Measurements from ENCODE around the gene SLAMF8.

DNA sequence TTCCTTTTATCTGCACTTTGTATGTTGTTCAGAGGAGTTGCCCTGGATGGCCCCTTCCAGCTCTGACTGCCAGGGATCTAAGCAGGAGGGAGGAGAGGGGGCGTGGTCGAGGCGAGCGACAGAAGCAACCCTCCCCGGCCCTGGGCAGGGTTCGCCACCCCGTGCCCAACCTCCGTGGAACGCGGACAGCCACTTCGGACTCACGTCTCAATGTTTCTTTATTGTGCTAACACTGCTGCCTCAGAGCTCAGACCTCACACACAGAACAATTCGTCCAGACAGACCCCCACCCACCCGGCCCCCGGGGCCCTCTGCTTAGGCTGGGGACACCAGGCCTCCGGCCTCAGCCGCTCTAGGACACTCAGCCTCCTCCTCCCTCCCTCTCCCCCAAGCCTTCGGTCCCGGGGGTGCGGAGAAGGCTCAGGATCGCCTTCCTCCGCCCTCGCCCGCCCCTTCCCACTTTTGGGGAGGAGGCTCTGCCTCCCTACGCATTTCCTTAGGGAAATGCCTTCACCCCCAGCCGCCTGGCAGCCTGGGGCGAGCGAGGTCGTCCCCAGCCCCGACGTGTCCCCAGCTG lies 27.5 kb downstream of the SLAMF8 start:
- TF ChIP-seq, protein P1, sequence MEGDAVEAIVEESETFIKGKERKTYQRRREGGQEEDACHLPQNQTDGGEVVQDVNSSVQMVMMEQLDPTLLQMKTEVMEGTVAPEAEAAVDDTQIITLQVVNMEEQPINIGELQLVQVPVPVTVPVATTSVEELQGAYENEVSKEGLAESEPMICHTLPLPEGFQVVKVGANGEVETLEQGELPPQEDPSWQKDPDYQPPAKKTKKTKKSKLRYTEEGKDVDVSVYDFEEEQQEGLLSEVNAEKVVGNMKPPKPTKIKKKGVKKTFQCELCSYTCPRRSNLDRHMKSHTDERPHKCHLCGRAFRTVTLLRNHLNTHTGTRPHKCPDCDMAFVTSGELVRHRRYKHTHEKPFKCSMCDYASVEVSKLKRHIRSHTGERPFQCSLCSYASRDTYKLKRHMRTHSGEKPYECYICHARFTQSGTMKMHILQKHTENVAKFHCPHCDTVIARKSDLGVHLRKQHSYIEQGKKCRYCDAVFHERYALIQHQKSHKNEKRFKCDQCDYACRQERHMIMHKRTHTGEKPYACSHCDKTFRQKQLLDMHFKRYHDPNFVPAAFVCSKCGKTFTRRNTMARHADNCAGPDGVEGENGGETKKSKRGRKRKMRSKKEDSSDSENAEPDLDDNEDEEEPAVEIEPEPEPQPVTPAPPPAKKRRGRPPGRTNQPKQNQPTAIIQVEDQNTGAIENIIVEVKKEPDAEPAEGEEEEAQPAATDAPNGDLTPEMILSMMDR (conservative IDR thresholded peaks at IDR 0.05 in 1 of 2, IDR thresholded peaks at IDR 0.05 in 1 of 2; ENCODE audit: extremely low read depth in 1 of 2, insufficient read depth in 1 of 2, low read depth in 1 of 2, low read length in 2 of 2): no peak
- no peak for TF ChIP-seq EZH2 (IDR thresholded peaks at IDR 0.05; ENCODE audit: borderline replicate concordance, low read length)

All from mammary epithelial cell (primary cell).